ENCODE measurements around the gene MLLT10. TPM values are rescaled to one million over a fixed set of nuclear protein-coding genes. Genes with fewer than 3 reads are reported as not detected.

The MLLT10 gene
- total and polyA plus RNA-seq, 10 of the 15 experiments (the other 5 are each of a cell fraction or from before 2014, with no cell fraction given): 8.7 to 61.1 (median 28.5) TPM

DNA sequence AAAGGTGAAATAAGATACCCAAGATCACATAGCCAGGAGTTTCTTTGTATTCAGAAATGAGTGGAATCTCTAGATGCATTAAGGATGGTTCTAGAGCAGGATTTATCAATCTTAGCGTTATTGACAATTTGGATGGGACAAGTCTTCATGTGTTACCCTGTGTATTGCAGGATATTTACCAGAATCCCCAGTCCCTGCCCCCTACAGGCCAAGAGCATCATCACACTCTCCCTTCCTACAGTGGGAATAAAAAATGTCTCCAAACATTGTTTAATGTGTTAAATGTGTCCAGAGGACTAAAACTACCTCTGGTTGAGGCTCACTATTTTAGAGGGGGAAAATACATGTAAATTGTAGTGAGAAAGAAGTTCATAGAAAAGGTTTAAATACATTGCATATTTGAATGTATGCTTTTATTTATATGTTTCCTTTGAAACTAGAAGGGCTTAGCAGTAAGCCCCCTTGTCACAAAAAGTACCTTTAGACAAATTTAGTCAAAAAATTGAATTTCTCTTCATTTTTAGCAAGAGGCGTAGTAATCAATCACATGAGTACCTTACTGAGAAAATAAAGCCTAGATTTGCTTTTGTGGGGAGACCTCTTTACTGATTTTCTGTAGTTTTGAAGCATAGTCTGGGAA, 141.2 kb downstream of the MLLT10 start (continued):
- TF ChIP-seq, protein P1, sequence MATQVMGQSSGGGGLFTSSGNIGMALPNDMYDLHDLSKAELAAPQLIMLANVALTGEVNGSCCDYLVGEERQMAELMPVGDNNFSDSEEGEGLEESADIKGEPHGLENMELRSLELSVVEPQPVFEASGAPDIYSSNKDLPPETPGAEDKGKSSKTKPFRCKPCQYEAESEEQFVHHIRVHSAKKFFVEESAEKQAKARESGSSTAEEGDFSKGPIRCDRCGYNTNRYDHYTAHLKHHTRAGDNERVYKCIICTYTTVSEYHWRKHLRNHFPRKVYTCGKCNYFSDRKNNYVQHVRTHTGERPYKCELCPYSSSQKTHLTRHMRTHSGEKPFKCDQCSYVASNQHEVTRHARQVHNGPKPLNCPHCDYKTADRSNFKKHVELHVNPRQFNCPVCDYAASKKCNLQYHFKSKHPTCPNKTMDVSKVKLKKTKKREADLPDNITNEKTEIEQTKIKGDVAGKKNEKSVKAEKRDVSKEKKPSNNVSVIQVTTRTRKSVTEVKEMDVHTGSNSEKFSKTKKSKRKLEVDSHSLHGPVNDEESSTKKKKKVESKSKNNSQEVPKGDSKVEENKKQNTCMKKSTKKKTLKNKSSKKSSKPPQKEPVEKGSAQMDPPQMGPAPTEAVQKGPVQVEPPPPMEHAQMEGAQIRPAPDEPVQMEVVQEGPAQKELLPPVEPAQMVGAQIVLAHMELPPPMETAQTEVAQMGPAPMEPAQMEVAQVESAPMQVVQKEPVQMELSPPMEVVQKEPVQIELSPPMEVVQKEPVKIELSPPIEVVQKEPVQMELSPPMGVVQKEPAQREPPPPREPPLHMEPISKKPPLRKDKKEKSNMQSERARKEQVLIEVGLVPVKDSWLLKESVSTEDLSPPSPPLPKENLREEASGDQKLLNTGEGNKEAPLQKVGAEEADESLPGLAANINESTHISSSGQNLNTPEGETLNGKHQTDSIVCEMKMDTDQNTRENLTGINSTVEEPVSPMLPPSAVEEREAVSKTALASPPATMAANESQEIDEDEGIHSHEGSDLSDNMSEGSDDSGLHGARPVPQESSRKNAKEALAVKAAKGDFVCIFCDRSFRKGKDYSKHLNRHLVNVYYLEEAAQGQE (IDR thresholded peaks at IDR 0.05; ENCODE audit: low read depth, low read length): no peak
- TF ChIP-seq MYC (IDR thresholded peaks at IDR 0.05; ENCODE audit: insufficient read depth, insufficient read length, insufficient replicate concordance, low read length, severe bottlenecking) (no peak), SMC3 (IDR thresholded peaks at IDR 0.05; ENCODE audit: borderline replicate concordance, low read length) (peak; percentile 28; the same call in 1 of the 2 replicates), RAD21 (IDR thresholded peaks at IDR 0.05; ENCODE audit: insufficient read depth, low read depth, low read length) (peak; percentile 41)
- TF ChIP-seq, protein P2, sequence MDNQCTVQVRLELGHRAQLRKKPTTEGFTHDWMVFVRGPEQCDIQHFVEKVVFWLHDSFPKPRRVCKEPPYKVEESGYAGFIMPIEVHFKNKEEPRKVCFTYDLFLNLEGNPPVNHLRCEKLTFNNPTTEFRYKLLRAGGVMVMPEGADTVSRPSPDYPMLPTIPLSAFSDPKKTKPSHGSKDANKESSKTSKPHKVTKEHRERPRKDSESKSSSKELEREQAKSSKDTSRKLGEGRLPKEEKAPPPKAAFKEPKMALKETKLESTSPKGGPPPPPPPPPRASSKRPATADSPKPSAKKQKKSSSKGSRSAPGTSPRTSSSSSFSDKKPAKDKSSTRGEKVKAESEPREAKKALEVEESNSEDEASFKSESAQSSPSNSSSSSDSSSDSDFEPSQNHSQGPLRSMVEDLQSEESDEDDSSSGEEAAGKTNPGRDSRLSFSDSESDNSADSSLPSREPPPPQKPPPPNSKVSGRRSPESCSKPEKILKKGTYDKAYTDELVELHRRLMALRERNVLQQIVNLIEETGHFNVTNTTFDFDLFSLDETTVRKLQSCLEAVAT (IDR thresholded peaks at IDR 0.05): no peak
- TF ChIP-seq, protein P3, sequence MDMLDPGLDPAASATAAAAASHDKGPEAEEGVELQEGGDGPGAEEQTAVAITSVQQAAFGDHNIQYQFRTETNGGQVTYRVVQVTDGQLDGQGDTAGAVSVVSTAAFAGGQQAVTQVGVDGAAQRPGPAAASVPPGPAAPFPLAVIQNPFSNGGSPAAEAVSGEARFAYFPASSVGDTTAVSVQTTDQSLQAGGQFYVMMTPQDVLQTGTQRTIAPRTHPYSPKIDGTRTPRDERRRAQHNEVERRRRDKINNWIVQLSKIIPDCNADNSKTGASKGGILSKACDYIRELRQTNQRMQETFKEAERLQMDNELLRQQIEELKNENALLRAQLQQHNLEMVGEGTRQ (IDR thresholded peaks at IDR 0.05; ENCODE audit: borderline replicate concordance, low read depth, low read length): no peak

All from GM12878 (cell line).